Pulmonary artery endothelial cell (primary cell): ENCODE results near the gene FMN1. TPM values are rescaled to one million over a fixed set of nuclear protein-coding genes. Genes with fewer than 3 reads are reported as not detected.
A peak's percentile ranks its signal among the peaks of the same experiment; 100 is the strongest.
"Not testable (repeated sequence)": the region's sequence is repeated elsewhere in the genome, so short reads cannot be mapped to it uniquely, and the experiment has no call there.

Source experiments
- DNase-seq: peaks from one replicate; pipeline ENCODE4 v3.0.0-alpha.2; 2011; ENCODE audit warnings: low read depth, low spot score
- total RNA-seq: library from RNA; depleted of rRNA; stranded (reverse); fragments of >200 nt; gene quantifications from 2 replicates; pipeline ENCODE4 v1.2.3, GENCODE V29; 2014

The FMN1 gene
- total RNA-seq, 1 donor from 2014 or later, result under 0.01 TPM

DNA sequence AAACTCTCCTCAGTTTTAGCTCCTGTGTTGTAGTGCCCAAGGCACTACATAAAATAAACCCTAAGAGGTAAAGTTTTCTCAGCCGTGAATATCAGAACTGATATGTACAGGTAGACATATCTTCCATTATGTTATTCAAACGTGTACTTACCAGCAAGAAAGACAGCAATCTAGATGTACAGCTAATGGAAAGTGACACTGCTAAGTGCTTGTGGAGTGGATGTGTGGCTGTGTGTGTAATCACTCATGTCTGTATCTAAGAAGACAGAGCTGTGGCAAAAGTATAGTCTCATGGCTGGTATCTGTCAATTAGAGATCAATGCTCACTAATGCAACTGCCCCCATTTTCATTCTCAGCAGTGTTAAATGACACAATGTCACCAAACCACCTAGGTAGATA, 101.3 kb downstream of the FMN1 start:
- no peak for DNase-seq

- DNase-seq, result no peak
These were observed 102.4 kb downstream of the FMN1 start for GRCh38 chr15:33091983-33092693.

DNA sequence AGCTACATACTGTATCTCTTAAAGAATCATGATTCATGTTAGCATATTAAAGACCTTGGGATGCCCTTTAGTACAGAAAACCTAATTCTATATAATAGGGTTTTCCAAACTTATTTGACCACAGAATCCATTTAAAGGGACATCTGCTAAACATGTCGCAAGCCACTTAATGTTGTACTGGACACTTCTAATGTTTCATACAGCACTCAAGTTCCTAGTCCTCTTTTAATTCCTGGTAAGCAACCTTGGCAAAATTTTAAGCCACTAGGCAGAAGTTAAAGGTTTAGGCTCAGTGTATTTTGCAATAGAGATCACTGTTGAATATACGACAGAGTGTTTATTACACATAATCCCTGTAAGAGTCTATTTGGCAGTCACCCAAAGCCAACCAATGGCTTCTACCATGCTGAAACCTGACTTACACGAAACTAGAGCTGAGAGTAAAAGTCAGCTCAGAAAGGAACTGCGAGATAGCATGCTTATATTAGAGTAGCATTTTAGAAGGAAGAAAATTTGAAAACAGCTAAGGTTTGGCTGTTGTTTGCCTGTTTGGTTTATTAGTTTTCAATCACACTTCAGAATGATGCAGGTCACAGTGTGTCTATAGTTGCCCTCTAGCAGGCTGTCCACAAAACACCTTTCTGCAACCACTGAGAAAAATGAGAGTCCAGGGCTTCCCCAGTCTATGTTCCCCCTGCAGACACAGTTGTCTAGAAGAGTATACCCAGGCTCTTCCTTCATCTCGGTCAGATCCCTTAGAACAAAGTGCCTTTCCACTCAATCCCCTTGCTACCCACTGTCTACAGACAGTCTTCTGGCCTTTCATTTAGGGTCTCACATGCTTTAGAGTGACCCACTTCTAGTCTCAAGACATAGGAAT, 104.4 kb downstream of the FMN1 start:
- DNase-seq, result no peak

GRCh38 chr15:33089165-33089877, 105.2 kb downstream of the FMN1 start:
- DNase-seq, result no peak

- peak; percentile 24 for DNase-seq
These were observed 107.9 kb downstream of the FMN1 start for GRCh38 chr15:33086500-33087121.

DNA sequence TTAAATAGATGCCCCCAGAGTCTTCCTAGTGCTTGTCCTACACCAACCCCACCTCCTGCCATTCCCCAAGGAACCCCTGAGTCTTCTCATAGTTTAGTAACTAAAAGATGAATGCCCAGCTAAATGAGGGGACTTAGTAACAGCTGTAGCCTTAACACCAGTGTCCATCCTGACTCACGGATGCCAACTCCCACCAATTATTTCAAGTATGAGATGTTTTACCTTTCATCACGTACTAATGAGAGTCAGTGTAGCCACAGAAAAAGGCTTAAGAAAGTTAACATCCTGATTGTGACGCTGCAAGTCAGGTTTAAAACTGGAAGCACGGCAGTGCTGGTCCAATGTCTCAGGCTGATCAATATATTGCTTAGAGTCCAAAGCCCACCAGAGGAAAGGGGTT, 109.9 kb downstream of the FMN1 start:
- DNase-seq, result no peak

- DNase-seq, result no peak
These were observed 111.1 kb downstream of the FMN1 start for GRCh38 chr15:33083232-33084081.

GRCh38 chr15:33080006-33080405, 114.5 kb downstream of the FMN1 start:
- DNase-seq, result no peak

- DNase-seq, result no peak
These were observed 115.9 kb downstream of the FMN1 start for GRCh38 chr15:33078607-33079006.

DNA sequence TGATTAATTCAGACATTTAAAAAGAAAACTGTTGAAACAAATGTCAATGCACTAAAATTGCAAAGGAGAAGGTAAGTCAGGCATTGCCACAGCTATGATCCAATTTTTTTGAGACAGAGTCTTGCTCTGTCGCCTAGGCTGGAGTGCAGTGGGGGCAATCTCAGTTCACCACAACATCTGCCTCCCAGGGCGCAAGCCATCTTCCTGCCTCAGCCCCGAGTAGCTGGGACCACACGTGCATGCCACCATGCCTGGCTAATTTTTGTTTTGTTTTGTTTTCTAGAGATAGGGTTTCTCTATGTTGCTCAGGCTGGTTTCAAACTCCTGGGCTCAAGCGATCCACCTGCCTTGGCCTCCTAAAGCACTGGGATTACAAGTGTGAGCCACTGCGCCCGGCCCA, 117.6 kb downstream of the FMN1 start:
- DNase-seq, result no peak

- DNase-seq, result no peak
These were observed 119.6 kb downstream of the FMN1 start for GRCh38 chr15:33074942-33075341.

DNA sequence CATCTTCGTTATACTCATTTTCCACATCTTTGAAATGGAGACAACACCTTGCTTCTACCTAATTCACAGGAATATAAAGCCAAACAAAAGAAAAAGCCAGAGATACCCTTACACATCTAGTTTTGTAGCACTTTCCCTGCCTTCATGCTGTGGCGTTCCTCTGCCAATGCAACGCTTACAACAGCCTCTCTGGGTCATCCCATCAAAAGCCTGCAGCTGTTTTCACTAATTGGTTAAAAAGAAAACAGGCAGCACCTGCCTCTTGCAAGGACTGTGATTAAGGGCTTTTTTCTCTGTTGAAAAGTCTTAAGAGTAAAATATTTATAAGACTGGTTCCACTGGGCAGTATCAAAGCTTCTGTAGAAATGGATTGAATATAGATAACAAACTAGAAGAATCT, 120.3 kb downstream of the FMN1 start:
- DNase-seq, result no peak

DNA sequence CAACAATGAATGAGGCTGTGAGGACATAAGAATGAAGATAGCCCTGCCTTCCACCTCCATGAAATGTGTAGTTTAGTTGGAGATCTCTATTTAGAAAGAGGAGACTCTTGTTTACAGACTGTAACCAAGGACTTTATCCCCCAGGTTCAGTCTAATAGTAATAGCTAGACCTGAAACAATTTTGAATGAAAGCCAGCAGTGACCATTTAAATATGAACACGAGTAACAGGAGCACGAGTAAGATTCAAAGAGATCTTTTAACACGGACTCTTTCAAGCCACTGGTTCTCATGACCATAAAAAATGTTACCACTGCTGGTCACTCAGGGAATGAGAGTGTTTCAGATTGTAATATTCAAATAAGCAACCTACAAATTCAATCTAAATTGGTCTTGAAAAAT, 123.1 kb downstream of the FMN1 start:
- DNase-seq, result no peak

GRCh38 chr15:33069903-33070302, 124.6 kb downstream of the FMN1 start:
- DNase-seq, result not testable (repeated sequence)

DNA sequence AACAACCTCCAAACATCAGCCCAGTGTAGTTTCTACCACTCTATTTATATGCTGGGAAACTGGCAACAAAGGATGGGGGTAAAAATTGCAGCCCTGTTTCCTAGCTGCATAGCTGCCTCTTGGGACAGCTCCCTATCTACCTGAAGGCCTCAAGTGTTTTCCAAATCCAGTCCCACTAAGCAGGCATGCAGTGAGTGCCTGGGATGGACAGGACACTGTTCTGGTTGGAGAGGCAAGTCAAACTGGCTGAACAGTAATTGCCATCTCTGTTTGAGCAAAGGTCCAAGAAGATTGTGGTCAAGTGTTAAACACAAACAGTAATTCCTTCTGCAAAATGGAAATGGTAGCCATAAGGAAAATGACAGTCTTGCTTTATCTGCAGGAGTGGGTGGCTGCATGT, 125.4 kb downstream of the FMN1 start:
- no peak for DNase-seq

DNA sequence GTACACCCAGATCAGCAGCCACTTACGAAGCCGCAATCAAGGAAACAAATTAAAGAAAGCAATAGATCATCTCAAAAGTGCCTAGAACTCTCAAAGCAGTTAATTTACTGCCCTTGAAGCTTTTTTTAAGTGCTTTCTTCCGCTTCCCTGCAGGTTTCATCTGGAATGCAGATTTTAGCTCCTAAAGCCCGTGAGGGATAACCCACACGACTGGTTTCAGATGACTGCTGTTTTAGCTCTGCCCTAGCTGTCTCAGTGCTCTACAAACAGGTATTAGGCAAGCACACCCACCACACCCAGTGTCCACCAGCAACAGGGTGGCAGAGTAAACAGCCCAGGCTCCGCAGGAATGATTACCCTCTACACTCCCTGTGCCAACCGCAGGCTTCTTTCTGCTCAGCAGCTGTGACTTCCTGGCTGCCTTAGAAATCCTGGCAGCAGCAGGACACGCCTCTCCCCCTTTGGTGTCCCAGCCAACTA, 126.0 kb downstream of the FMN1 start:
- no peak for DNase-seq

DNA sequence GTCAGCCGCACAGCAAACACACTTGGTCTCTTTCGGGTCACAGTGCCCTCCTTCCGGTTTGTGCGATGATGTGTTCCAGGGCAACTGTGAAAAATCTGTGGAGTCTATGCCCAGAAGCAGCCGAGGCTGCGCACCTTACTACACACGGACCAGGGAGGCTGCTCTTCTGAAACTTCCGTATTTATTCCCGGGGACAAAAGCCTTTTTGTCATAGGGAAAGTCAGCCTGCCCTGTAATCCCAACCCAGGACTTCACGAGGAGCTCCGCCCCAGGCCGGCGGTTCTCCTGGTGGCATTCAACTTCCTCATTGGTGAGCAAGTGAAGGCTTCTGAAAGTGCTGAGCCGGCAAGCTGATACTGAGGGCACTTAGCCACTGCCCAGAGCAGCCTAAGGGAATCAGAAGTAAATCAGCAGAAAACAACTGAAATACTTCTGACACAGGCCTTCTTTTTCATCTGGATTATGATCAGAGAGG, 126.5 kb downstream of the FMN1 start:
- no peak for DNase-seq

- no peak for DNase-seq
These were observed 127.1 kb downstream of the FMN1 start for GRCh38 chr15:33067456-33067855.

- DNase-seq, result no peak
These were observed 127.9 kb downstream of the FMN1 start for GRCh38 chr15:33066584-33066983.

GRCh38 chr15:33064878-33065277, 129.6 kb downstream of the FMN1 start:
- no peak for DNase-seq
